ENCODE measurements around the gene TNRC18.
"Not testable (repeated sequence)": the region's sequence is repeated elsewhere in the genome, so short reads cannot be mapped to it uniquely, and the experiment has no call there.

The TNRC18 gene

DNA sequence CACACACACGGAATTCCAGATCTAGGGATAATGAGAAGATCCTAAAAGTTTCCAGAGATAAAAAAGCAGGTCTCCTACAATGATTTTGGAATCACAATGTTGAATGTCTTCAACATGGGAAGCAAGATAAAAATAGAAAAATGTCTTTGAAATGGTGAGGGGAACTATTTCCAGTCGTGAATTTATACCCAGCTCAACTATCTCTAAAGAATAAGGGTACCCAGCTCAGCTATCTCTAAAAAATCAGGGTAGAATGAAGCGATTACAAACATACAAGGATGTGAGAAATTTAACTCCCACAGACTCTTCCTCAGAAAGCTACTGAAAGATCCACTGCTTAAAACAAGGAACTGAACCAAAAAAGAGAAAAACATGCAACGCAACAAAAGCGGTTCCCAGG lies 105.0 kb downstream of the TNRC18 start:
- not testable (repeated sequence) for H3K27me3 ChIP-seq (replicated peaks; ENCODE audit: control insufficient read depth, insufficient read depth, low read length); DNase-seq (ENCODE audit: low read depth); H3K4me3 ChIP-seq (ENCODE audit: low read length); H3K9me3 ChIP-seq (ENCODE audit: control insufficient read depth, low read length); H3K4me1 ChIP-seq (ENCODE audit: control insufficient read depth, insufficient read depth, low read length); H3K9ac ChIP-seq (ENCODE audit: low read length)
- H3K36me3 ChIP-seq (ENCODE audit: control insufficient read depth, insufficient read depth, low read length, severe bottlenecking), result peaks cover 55% of the 10 kb centered on the region

DNA sequence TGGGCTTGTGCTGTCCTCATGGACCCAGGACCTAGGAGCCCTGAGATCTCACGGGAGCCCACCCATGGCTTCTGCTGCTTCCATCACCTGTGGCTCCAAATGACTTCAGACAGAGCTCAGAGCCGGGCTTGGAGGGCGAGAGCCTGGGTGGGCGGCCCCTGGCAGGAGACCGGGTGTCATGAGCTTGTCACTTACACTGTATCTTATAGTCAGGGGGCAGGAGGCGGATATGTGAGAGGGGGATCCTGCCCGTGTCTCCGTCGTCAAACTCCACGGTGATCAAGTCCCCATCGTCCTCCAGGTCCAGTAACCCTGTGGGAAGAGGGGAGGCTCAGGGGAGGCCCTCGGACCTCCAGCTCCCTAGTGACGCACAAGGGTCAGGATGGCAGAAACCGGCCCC lies 107.9 kb downstream of the TNRC18 start:
- Histone ChIP-seq H3K4me1 (ENCODE audit: control insufficient read depth, insufficient read depth, low read length) (no peaks in the 10 kb centered on the region), H3K9me3 (ENCODE audit: control insufficient read depth, low read length) (no peaks in the 10 kb centered on the region), H3K36me3 (ENCODE audit: control insufficient read depth, insufficient read depth, low read length, severe bottlenecking) (peaks cover 59% of the 10 kb centered on the region), H3K4me3 (ENCODE audit: low read length) (no peak overlapping the region), H3K27me3 (replicated peaks; ENCODE audit: control insufficient read depth, insufficient read depth, low read length) (no peaks in the 10 kb centered on the region), H3K9ac (ENCODE audit: low read length) (no peak overlapping the region)
- DNase-seq (ENCODE audit: low read depth), result no peak

DNA sequence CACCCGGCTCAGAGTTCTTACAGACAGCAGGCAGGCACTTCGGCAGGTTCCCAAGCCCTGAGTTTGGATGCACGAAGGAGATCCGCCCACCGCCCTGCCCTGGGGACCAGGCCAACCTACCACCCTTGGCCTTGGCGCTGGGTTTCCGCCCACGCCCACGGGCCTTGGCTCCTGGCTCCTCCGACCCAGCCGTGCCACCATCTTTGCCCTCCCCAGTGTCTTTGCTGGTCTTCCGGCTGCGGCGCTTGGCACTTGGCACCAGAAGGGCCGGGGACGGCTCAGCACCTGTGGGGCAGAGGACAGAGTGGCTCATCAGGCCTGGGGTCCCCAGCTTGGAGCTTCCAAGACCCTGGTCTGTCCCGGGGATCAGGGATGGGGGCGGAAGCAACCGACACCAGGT lies 108.8 kb downstream of the TNRC18 start:
- DNase-seq (ENCODE audit: low read depth), result no peak
- no peaks in the 10 kb centered on the region for H3K4me1 ChIP-seq (ENCODE audit: control insufficient read depth, insufficient read depth, low read length)
- H3K9me3 ChIP-seq (ENCODE audit: control insufficient read depth, low read length), result no peaks in the 10 kb centered on the region
- no peaks in the 10 kb centered on the region for H3K27me3 ChIP-seq (replicated peaks; ENCODE audit: control insufficient read depth, insufficient read depth, low read length)
- H3K9ac ChIP-seq (ENCODE audit: low read length), result no peak overlapping the region
- no peak overlapping the region for H3K4me3 ChIP-seq (ENCODE audit: low read length)
- H3K36me3 ChIP-seq (ENCODE audit: control insufficient read depth, insufficient read depth, low read length, severe bottlenecking), result peaks cover 53% of the 10 kb centered on the region

DNA sequence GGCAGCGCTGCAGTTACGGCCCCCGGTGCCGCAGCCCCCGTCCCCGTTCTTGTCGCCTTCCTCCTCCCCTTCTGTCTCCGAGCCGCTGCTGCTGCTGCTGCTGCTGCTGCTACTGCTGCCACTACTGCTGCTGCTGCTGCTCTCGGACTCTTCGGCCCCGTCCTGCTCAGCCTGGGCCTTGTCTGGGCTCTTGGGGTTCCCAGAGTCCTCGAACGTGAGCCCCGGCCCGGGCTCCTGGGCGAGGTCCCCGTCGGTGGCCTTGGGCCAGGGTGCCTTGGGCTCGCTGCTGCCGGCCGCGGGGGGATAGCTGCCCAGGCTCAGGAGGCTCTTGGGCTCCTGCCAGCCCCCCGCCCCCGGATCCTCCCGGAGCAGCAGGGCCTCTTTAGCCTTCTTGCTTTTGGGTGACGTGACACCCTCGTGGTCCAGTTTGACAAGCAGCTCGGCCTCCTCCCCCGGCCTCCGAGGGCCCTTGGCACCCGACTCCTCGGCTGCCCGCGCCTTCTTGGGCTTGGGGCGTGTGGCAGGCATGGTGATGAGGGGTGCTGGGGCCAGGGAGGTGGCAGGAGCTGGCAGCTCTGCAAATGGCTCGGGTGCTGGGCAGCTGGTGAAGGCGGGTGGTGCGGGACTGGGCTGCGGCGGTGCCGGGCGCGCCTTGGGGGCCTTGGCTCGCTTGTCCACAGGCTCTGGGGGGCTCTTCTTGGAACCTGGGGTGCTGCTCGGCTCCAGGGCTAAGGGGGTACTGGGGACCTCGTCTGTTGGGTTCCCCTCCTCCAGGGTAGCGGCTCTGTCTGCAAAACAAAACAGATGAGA lies 110.4 kb downstream of the TNRC18 start:
- H3K27me3 ChIP-seq (replicated peaks; ENCODE audit: control insufficient read depth, insufficient read depth, low read length); H3K4me1 ChIP-seq (ENCODE audit: control insufficient read depth, insufficient read depth, low read length); H3K4me3 ChIP-seq (ENCODE audit: low read length); H3K9me3 ChIP-seq (ENCODE audit: control insufficient read depth, low read length); H3K9ac ChIP-seq (ENCODE audit: low read length); DNase-seq (ENCODE audit: low read depth): not testable (repeated sequence)
- peaks cover 45% of the 10 kb centered on the region for H3K36me3 ChIP-seq (ENCODE audit: control insufficient read depth, insufficient read depth, low read length, severe bottlenecking)

DNA sequence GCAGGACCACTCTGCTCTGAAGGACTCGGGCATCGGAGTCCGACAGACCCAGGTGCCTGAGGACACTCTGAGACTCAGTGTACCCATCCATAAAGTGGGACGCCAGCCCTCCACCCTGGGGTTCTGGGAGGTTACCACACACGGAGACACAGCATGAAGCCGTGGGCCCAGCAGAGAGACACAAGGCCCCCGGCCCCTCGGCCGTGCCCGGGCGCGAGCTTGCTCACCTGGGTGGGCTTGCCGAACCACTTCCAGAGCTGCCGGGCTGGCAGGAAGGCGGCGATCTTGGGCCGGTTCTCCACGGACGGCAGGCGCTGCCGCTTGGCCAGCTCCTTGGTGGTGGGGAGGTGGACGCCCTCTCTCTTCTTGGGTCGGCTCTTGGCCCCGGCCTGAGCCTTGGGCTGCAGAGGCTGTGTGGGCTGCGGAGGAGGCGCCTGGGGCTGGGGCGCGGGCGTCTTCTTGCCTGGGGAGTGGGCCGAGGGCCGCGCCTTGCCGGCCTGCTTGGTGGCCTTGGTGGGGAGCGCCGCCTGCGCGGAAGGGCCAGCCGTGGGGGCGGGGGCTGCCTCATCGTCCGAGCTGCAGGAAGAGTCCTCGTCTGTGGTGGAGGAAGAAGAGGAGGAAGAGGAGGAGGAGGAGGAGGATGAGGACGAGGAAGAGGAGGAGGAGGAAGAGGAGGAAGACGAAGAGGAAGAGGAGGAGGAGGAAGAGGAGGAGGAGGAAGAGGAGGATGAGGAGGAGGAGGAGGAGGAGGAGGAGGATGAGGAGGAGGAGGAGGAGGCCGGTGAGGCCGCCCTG lies 111.2 kb downstream of the TNRC18 start:
- not testable (repeated sequence) for H3K4me3 ChIP-seq (ENCODE audit: low read length); H3K4me1 ChIP-seq (ENCODE audit: control insufficient read depth, insufficient read depth, low read length); H3K9me3 ChIP-seq (ENCODE audit: control insufficient read depth, low read length); H3K27me3 ChIP-seq (replicated peaks; ENCODE audit: control insufficient read depth, insufficient read depth, low read length); H3K9ac ChIP-seq (ENCODE audit: low read length); DNase-seq (ENCODE audit: low read depth)
- peaks cover 53% of the 10 kb centered on the region for H3K36me3 ChIP-seq (ENCODE audit: control insufficient read depth, insufficient read depth, low read length, severe bottlenecking)

DNA sequence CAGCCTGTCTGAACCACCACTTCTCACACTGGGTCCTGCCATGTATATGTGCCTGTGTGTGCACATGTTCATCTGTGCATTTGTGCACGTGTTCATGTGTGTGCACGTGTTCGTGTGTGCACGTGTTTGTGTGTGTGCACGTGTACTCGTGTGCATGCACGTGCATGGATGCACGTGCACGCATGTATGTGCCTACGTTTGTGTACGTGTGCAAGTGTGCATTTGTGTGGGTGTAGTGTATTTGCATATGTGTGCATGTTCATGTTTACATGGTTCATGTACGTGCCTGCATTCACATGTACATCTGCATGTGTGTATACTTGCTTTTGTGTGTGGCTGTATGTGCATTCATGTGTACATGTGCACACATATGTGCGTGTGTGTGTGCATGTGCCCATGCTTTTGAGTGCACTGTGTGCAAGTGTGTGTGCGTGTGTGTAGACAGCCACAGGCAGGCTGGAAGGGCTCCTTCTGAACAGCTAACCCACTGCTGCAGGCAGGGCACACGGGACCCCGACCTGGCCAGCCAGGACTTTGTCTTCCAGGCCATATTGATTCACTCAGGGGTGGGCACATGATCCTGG lies 112.7 kb downstream of the TNRC18 start:
- no peaks in the 10 kb centered on the region for H3K4me1 ChIP-seq (ENCODE audit: control insufficient read depth, insufficient read depth, low read length)
- no peak for DNase-seq (ENCODE audit: low read depth)
- no peaks in the 10 kb centered on the region for H3K27me3 ChIP-seq (replicated peaks; ENCODE audit: control insufficient read depth, insufficient read depth, low read length)
- no peaks in the 10 kb centered on the region for H3K9me3 ChIP-seq (ENCODE audit: control insufficient read depth, low read length)
- H3K9ac ChIP-seq (ENCODE audit: low read length), result no peak overlapping the region
- peaks cover 45% of the 10 kb centered on the region for H3K36me3 ChIP-seq (ENCODE audit: control insufficient read depth, insufficient read depth, low read length, severe bottlenecking)
- no peak overlapping the region for H3K4me3 ChIP-seq (ENCODE audit: low read length)

DNA sequence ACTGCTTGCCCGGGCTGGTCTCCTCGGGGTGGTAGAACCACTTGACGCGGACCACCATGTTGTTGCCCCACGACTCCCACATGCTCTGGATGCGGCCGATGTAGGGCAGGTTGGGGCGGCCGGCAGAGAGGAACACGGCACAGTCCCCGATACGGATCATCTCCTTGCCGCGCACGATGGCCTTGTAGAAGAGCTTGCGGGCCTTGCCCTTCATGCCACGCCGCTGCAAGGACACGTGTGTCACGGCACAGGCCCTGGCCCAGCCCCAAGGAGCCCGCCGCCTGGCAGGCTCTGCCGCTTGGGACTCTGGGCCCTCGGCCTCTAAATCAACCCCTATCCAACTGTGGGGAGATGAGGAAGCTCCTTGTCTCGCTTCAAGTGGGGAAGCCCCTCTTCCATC lies 114.5 kb downstream of the TNRC18 start:
- no peak for DNase-seq (ENCODE audit: low read depth)
- Histone ChIP-seq H3K36me3 (ENCODE audit: control insufficient read depth, insufficient read depth, low read length, severe bottlenecking) (peaks cover 34% of the 10 kb centered on the region), H3K9ac (ENCODE audit: low read length) (no peak overlapping the region)

DNA sequence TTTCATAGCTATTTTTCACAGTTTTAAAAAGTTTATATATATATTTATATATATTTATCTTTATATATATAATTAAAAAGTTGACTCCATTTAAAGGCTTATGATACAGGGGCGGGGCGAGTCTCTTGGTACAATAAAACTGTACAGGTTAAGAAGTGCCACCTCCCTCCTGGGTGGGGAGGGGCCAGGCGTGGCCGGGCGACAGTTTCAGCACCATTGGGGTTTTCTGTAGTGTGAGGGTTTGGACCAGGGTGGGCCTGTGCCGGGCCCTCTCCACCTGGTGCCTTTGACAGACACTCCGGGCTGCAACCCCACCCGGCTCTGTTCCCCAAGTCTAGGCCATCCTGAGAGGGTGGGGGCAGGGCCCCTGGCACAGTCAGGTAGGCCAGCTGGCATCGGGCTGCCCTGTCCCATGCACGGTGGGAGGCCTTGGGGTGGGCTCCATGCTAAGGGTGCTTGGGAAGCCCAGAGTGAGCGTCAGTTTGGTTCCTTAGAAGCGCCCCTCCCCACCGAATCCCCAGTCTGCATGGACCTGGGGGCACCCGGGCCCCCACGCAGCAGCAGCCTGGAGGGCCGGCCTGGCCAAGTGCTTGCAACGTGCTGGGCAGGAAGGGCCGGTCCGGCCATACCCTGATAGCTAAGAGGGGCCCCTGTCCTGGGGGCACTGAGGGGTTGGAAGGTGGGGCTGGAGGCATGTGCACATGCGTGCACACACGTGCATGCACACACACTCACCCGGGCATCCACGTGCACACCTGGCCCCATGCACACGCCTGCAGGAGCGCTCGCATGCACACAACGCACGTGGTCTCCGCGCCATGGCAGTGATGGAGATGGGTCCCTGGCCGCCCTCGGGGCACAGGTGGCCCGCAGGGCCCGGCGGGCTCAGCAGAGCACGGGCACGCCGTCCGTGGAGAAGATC lies 116.2 kb downstream of the TNRC18 start:
- not testable (repeated sequence) for H3K4me1 ChIP-seq (ENCODE audit: control insufficient read depth, insufficient read depth, low read length)

More for the DNA sequence above, 114.5 kb downstream of the TNRC18 start:
- Histone ChIP-seq H3K4me3 (ENCODE audit: low read length) (no peak overlapping the region), H3K4me1 (ENCODE audit: control insufficient read depth, insufficient read depth, low read length) (no peaks in the 10 kb centered on the region), H3K27me3 (replicated peaks; ENCODE audit: control insufficient read depth, insufficient read depth, low read length) (no peaks in the 10 kb centered on the region), H3K9me3 (ENCODE audit: control insufficient read depth, low read length) (no peaks in the 10 kb centered on the region)

DNA sequence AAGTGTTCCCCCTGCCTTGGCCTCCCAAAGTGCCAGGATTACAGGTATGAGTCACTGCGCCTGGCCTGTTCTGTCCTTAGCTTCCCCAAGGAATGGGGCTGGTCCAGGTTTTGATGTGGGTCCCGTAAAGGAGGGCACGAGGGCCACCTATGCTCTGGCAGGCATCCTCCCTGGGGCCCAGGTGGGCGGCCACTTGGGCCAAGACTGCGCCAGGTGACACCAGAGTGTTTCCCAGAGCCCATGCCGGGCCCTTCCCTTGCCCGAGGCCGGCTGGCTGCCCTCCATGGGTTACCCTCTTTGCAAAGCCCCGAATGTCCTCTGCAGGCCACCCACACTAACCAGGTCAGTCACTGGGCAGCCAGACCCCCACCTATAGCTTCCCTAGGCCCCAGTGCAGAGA lies 118.6 kb downstream of the TNRC18 start:
- not testable (repeated sequence) for H3K9me3 ChIP-seq (ENCODE audit: control insufficient read depth, low read length); H3K9ac ChIP-seq (ENCODE audit: low read length); H3K4me3 ChIP-seq (ENCODE audit: low read length); DNase-seq (ENCODE audit: low read depth); H3K4me1 ChIP-seq (ENCODE audit: control insufficient read depth, insufficient read depth, low read length); H3K27me3 ChIP-seq (replicated peaks; ENCODE audit: control insufficient read depth, insufficient read depth, low read length)
- peaks cover 12% of the 10 kb centered on the region for H3K36me3 ChIP-seq (ENCODE audit: control insufficient read depth, insufficient read depth, low read length, severe bottlenecking)

More for the DNA sequence above, 116.2 kb downstream of the TNRC18 start:
- H3K9me3 ChIP-seq (ENCODE audit: control insufficient read depth, low read length); H3K27me3 ChIP-seq (replicated peaks; ENCODE audit: control insufficient read depth, insufficient read depth, low read length); H3K4me3 ChIP-seq (ENCODE audit: low read length); H3K9ac ChIP-seq (ENCODE audit: low read length); DNase-seq (ENCODE audit: low read depth): not testable (repeated sequence)
- peaks cover 27% of the 10 kb centered on the region for H3K36me3 ChIP-seq (ENCODE audit: control insufficient read depth, insufficient read depth, low read length, severe bottlenecking)

DNA sequence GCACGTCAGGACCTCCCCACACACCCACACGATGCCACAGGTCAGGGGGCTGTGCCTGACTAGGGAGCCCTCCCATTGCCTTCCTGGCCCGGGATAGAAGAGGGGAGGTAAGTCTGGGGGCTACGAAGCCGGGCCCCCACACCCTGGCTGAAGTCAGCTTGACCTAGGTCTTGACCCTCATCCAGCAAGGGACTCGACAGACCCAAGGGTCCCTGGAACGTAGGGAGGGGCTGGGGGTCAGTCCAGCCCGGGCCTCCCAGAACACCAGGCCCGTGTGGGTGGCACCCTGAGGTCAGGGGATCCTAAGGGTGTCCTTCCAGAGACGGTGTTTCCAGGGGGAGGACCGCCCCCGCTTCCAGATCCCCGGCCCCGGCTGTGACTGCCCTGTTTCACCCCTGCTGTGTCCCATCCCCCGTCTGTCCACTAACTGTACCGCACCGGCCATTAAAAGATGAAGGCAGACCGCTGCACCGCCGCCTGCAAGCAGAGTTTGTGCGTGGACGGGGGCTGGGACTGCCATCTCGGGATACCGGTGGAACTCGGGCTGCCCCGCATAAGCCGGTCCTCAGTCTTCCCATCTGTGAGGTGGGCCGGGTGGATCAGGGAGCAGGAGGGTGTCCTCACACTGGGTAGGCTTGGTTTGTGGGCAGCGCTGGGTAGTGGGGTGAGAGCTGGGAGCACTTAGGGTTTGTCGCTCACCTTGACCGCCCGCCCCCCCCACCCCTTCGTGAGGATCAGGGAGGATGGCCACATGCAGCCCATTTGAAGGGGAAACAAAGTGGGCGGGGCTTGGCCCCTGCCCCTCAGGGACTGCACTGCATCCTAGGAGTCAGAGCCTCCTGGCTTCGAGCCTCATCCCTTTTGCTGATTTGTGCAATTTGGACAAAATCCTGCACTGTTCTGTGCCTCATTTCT lies 119.8 kb downstream of the TNRC18 start:
- Histone ChIP-seq H3K9me3 (ENCODE audit: control insufficient read depth, low read length) (no peaks in the 10 kb centered on the region), H3K4me3 (ENCODE audit: low read length) (no peak overlapping the region), H3K36me3 (ENCODE audit: control insufficient read depth, insufficient read depth, low read length, severe bottlenecking) (peaks cover 12% of the 10 kb centered on the region), H3K4me1 (ENCODE audit: control insufficient read depth, insufficient read depth, low read length) (no peaks in the 10 kb centered on the region), H3K27me3 (replicated peaks; ENCODE audit: control insufficient read depth, insufficient read depth, low read length) (no peaks in the 10 kb centered on the region), H3K9ac (ENCODE audit: low read length) (no peak overlapping the region)
- DNase-seq (ENCODE audit: low read depth), result no peak

All from adipocyte (in vitro differentiated cells).